GM04503 (cell line): ENCODE results near the gene STAT6.

ENCODE experiments used
- DNase-seq: peaks from one replicate; pipeline ENCODE4 v3.0.0-alpha.2; 2012; ENCODE audit warnings: low read depth

Gene STAT6

DNA sequence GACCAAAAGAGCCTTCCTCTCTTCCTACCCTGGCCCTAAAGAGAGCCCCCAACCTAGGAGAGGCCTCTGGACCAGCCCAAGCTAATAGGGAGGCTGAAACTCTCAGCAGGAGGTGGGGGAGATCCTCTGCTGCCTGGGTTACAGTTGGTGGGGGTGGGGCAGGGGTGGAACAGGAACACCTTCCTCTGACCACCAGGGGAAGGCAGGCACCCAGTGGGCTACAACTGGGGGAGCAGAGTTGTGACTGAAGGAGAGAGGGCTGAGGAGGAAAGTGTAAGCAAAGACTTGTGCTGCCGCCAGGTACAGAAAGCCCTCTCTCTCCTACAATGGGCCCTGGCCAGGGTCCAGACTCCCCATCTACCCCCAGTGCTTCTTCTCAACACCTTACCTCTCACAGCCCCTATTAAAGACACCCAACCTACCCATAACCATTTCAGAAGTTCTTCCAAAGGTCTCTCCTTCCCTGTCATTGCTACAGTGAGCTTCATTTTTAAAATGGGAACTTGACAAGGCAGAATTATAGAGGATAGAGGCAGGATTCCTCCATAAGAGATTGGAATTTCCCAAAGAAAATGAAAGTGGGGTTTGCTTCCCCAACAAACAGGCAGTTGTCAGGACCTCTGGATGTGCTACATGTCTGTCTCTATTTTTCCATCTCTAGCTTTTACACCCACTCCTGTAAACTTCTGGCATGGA lies 62.6 kb downstream of the STAT6 start:
- DNase-seq = no peak

DNA sequence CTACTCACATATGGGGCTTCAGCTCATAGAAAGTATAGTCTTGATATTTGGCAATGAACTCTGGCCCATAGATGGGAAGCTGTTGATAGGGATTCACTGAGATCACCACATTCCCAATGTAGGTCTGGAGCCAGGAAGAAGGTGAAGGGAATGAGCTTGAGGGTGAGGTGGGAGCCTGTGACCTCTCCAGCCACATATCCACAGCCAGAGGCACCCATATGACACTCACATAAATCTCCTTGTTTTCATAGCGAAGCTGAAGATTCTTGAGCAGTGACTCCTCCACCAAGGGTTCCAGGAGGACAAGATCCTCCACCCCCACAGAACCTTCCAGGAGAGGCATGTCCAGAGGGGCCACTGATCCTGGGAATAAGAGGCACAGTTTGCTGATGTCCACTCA lies 63.2 kb downstream of the STAT6 start:
- DNase-seq = peak; percentile 32

DNA sequence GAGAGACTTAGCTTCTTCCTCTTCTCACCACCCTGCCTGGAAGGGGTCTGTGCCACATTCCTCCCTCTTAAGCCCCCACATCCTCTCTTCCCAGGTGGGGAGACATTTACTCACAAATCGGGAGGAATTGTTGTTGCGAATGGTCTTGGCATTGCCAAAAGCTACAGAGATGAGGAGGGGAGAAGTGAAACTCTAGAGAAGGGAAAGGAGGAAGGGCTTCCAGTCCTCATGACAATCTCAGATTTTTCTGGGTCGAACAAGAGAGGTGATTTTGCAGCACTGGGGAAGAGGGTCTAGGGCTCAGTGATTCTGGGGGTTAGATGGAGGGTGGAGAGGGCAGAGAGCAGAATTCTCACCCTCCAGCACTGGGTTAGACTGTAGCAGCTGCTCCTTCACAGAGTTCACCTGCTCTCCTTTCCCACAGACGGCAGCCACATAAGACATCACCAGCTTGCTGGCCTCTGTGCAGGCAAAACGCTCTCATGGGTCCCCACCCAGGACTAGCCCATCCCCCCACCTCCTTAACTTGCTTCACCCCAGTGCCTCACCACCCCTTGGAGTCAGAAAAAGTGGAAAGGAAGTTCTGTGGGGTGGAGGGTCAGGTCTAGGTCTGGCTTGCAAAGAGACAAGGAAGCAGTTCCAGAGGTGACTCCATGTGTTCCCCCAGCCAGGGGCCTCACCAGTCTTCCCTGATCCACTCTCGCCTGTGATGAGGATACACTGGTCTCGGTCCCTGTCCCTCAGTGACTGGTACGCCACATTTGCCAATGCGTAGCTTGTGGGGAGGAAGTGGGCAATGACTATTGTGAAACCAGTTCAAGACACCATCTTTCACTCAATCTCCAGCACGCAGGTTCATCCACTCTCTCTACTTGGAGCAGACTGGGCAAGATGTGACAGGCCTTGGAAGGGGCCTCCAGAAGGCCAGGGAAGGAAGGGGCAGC lies 63.9 kb downstream of the STAT6 start:
- no peak for DNase-seq

DNA sequence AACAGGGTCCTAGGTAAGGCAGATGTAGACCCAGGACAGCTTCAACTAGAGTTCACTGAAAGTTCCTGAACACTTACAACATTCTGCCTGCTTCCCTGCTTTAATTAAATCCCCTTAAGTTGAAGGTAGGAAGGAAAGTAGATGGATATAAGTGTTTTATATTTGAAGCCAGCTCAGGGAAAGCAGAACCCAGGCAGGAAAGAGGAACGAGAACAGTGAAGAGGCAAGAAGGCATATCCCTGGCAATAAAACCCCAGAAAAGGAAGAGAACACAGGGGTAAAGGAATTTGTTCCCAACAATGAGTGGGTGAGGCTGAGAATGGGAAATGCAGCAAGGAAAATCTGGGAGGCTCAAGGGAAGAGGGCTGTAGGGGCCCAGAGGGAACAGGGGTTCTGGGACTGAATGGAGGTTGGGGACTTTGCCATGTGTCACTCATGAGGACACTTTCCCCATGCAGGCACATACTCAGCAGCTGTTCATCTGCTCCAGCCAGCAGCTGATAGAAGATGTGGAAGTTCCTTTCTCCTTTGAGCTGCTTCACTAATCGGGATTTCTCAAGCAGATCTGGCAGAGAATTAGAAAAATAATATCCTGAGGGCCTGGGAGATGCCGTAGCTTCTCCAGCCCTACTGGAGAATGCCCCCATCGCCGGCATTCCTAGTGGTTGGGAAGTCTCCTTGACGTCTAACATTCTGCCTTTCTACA lies 64.9 kb downstream of the STAT6 start:
- no peak for DNase-seq
